GM20000 (cell line): ENCODE measurements around the gene PRKCB.

Source experiments
- DNase-seq: peaks from one replicate; pipeline ENCODE4 v3.0.0; 2012; ENCODE audit warnings: low spot score
- TF ChIP-seq, protein P1 (sequence below): IDR thresholded peaks from 2 replicates; pipeline ENCODE4 v1.5.1; 2012; ENCODE audit warnings: mild to moderate bottlenecking, control low read depth; ENCODE audit errors: extremely low read depth, missing control alignments

PRKCB gene

DNA sequence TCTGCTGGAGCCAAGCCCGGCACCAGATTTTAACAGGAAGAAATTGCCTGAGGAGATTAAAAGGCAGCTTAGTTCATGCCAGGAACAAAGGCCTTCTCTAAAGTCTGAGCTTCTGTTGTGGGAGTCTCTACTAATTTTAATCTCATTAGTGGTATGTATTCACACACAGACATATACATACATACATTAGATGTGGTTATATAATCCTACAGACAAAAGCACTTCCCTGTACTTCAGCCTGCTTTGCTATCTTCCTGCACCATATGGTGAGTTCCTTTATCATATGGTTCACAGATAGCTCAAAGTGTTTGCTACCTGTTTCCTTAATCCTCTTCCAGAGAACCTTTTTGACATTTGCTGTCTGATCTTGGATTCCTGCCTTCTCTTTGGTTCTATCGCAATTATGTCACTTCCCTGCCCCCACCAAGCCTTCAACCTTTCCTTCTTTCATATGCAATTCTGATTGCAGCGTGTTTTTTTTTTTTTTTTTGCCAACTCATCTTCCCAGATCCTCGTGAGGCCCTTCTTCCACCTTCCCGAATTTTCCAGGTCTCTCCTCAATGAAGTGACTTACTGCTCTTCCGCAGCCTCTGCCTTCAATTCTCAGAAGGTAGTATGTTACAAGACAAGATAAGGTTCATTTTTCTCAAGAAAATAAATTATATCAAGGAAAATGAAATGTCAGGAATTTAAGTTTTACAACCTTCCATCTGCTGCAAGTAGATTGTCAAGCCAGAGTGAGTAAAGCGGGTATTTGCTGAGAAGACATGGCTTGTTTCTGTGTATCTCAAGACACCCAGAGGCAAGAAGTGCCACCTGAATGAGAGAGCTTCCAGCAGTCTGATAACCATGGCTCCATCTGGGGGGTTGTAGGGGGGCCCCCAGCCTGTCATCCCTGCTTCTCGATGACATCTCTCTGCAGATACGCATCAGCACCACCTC lies 300.1 kb downstream of the PRKCB start:
- DNase-seq, result no peak
- TF ChIP-seq, protein P1, sequence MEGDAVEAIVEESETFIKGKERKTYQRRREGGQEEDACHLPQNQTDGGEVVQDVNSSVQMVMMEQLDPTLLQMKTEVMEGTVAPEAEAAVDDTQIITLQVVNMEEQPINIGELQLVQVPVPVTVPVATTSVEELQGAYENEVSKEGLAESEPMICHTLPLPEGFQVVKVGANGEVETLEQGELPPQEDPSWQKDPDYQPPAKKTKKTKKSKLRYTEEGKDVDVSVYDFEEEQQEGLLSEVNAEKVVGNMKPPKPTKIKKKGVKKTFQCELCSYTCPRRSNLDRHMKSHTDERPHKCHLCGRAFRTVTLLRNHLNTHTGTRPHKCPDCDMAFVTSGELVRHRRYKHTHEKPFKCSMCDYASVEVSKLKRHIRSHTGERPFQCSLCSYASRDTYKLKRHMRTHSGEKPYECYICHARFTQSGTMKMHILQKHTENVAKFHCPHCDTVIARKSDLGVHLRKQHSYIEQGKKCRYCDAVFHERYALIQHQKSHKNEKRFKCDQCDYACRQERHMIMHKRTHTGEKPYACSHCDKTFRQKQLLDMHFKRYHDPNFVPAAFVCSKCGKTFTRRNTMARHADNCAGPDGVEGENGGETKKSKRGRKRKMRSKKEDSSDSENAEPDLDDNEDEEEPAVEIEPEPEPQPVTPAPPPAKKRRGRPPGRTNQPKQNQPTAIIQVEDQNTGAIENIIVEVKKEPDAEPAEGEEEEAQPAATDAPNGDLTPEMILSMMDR, result no peak

DNA sequence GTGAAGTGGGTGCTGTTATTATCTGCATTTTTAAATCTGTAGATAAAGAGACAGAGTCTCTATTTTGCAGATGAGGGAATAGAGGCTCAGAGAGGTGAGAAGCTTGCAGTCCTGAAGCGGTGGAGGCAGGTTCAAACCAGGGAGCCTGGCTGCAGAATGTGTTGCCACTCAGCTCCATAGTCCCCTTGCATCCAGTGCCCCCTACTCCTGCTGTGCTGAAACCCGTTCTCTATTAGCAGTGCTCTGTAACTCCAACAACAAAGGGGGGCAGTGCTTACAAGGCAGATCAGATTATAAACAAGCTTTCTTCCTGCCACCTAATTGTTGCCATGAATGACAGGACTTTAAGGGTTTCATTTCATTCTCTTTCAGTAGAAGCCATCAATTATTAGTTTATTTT lies 302.2 kb downstream of the PRKCB start:
- DNase-seq, result no peak
- TF ChIP-seq, protein P1, result no peak

DNA sequence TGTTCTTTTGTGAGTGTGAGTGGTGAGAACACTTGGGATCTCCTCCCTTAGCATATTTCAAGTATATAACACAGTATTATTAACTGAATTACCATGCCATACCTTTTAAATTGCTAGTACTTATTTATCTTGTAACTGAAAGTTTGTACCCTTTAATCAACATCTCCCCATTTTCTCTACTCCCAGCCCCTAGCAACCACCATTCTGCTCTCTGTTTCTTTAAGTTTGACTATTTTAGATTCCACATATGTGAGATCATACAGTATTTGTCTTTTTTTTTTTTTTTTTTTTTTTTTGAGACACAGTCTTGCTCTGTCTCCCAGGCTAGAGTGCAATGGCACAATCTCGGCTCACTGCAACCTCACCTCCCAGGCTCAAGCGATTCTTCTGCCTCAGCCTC lies 302.8 kb downstream of the PRKCB start:
- DNase-seq, result no peak
- TF ChIP-seq, protein P1, result no peak

DNA sequence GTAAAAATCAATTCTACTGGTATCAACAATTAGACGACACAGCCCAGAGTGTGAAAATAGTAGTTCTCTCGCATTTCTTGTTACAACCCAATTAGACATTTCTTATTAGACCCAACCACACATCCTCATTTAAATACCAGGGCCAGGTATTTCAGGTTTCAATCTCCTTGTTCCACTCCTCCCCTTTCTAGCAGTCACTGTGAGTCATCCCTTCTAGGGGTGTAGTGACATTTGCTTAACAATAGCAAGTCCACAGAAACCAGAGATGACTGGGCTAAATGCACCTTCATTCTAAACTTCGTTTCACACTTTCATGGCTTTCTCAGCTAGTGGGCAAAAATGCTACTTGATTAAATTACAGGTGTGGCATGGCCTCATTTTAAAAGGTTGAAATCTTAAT lies 303.5 kb downstream of the PRKCB start:
- TF ChIP-seq, protein P1, result no peak
- DNase-seq, result no peak

DNA sequence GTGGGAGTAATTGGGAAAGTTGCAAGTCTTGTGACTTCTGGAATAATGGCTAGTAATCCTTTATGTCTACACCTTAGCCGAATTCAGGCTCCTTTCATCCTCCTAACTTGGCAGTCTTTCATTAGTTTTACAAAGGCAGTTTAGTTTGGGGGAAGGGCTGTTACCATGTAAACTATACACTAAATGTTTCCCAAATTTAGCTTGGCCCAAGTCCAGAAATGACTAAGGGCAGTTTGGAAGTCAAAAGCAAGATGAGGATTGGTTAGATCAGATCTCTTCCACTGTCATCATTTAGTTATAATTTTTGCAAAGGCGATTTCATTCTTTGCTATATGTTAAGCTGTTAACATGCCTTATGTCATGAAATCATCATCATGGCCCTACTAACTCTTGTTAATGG lies 304.9 kb downstream of the PRKCB start:
- TF ChIP-seq, protein P1, result no peak
- no peak for DNase-seq

DNA sequence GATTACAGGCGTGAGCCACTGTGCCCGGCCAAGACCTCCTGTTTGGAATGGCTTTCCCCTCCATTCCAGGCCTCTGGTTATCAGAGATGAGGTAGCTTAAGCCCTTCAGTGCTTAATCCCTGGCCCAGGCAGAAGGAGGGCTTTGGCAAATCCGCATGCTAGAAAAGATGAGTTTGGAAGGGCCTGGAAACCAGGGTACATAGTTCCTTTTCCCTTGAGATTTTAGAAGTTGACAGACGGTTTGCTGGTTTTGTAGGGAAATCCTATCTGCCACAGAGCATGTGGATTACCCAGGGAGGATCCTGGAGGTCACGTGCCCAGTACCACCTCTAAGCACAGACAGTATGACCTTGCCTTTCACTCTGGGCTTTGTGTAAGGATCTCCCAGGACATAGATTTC lies 305.7 kb downstream of the PRKCB start:
- no peak for DNase-seq
- TF ChIP-seq, protein P1, result no peak

DNA sequence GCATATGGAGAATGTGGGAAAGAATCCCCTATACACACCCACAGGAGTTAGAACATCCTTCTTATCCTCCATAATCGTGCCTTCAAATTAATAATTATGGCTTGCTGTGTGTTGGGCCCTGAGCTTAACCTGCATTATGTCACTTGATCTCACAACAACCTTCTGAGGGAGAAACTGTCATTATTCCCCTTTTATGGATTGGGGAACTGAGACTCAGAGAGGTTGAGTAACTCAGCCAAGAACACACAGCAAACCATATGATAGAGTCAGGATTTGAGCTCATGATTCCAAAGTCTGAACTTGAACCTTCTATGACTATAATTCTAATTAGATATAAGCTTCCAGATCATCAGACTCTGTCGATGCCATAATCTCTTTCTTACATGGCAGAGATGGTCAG lies 306.1 kb downstream of the PRKCB start:
- TF ChIP-seq, protein P1, result no peak
- DNase-seq, result no peak
